HepG2 (cell line): Measurements from ENCODE around the gene CHKA. TPM values are rescaled to one million over a fixed set of nuclear protein-coding genes. Genes with fewer than 3 reads are reported as not detected.

ENCODE experiments used
- AHDC1 ChIP-seq: sonication (generic); formaldehyde crosslinking; IDR thresholded peaks from 2 replicates; pipeline ENCODE4 v1.5.1; 2020; ENCODE audit warnings: mild to moderate bottlenecking, missing genetic modification reagents, borderline replicate concordance
- ARNT ChIP-seq: fragments of 450-650 bp; IDR thresholded peaks from 2 replicates; pipeline ENCODE4 v1.6.1; 2017
- EHMT2 ChIP-seq: fragments of 200-600 bp; sonication (generic); IDR thresholded peaks from 2 replicates; pipeline ENCODE4 v1.7.0; 2017; ENCODE audit warnings: antibody characterized with exemption, low read depth, low read length, borderline replicate concordance
- FOSL1 ChIP-seq: sonication (generic); formaldehyde crosslinking; IDR thresholded peaks from 2 replicates; pipeline ENCODE4 v1.9.0; 2021; ENCODE audit warnings: missing genetic modification reagents, borderline replicate concordance
- FOXA3 ChIP-seq: IDR thresholded peaks from 2 replicates; pipeline ENCODE4 v1.6.1; 2016; ENCODE audit warnings: missing genetic modification reagents, missing compliant biosample characterization
- HINFP ChIP-seq: sonication (generic); formaldehyde crosslinking; IDR thresholded peaks from 2 replicates; pipeline ENCODE4 v1.4.0; 2020; ENCODE audit warnings: low read depth, mild to moderate bottlenecking, missing genetic modification reagents
- HIVEP1 ChIP-seq: sonication (generic); formaldehyde crosslinking; IDR thresholded peaks from 2 replicates; pipeline ENCODE4 v1.4.0; 2020; ENCODE audit warnings: mild to moderate bottlenecking, missing genetic modification reagents
- NFIB ChIP-seq: sonication (generic); formaldehyde crosslinking; IDR thresholded peaks from 2 replicates; pipeline ENCODE4 v1.9.0; 2021; ENCODE audit warnings: missing genetic modification reagents, mild to moderate bottlenecking, borderline replicate concordance
- NFYC ChIP-seq: IDR thresholded peaks from 2 replicates; pipeline ENCODE4 v1.6.1; 2016; ENCODE audit warnings: missing genetic modification reagents, missing compliant biosample characterization
- PAX8 ChIP-seq: sonication (generic); formaldehyde crosslinking; IDR thresholded peaks from 2 replicates; pipeline ENCODE4 v1.8.0; 2022; ENCODE audit warnings: mild to moderate bottlenecking, missing genetic modification reagents, borderline replicate concordance
- RARA ChIP-seq: IDR thresholded peaks from 2 replicates; pipeline ENCODE4 v1.6.1; 2016; ENCODE audit warnings: missing genetic modification reagents, missing compliant biosample characterization
- STAG1 ChIP-seq: sonication (generic); formaldehyde crosslinking; IDR thresholded peaks from 2 replicates; pipeline ENCODE4 v1.4.0; 2020; ENCODE audit warnings: missing genetic modification reagents
- TAF15 ChIP-seq: fragments of 200-400 bp; formaldehyde crosslinking; IDR thresholded peaks from one replicate; pipeline ENCODE4 v1.6.1; 2018; ENCODE audit warnings: mild to moderate bottlenecking, low read depth, low read length; ENCODE audit not compliant: poor library complexity, severe bottlenecking
- ZBTB14 ChIP-seq: sonication (generic); formaldehyde crosslinking; IDR thresholded peaks from 2 replicates; pipeline ENCODE4 v1.4.0; 2020; ENCODE audit warnings: missing genetic modification reagents
- ZFP36L2 ChIP-seq: sonication (generic); formaldehyde crosslinking; IDR thresholded peaks from 2 replicates; pipeline ENCODE4 v1.4.0; 2020; ENCODE audit warnings: missing genetic modification reagents
- ZIK1 ChIP-seq: sonication (generic); formaldehyde crosslinking; IDR thresholded peaks from 2 replicates; pipeline ENCODE4 v1.5.0; 2020; ENCODE audit warnings: mild to moderate bottlenecking, low read depth, missing genetic modification reagents, borderline replicate concordance
- ZNF20 ChIP-seq: sonication (generic); formaldehyde crosslinking; IDR thresholded peaks from 2 replicates; pipeline ENCODE4 v1.4.0; 2020; ENCODE audit warnings: mild to moderate bottlenecking, moderate library complexity, missing genetic modification reagents
- ZNF30 ChIP-seq: sonication (generic); formaldehyde crosslinking; IDR thresholded peaks from 2 replicates; pipeline ENCODE4 v1.5.0; 2020; ENCODE audit warnings: mild to moderate bottlenecking, missing genetic modification reagents
- ZNF430 ChIP-seq: sonication (generic); formaldehyde crosslinking; IDR thresholded peaks from 2 replicates; pipeline ENCODE4 v1.9.0; 2021; ENCODE audit warnings: mild to moderate bottlenecking, missing genetic modification reagents
- ZNF605 ChIP-seq: sonication (generic); formaldehyde crosslinking; IDR thresholded peaks from 2 replicates; pipeline ENCODE4 v1.8.0; 2022; ENCODE audit warnings: mild to moderate bottlenecking, missing genetic modification reagents
- ZNF615 ChIP-seq: sonication (generic); formaldehyde crosslinking; IDR thresholded peaks from 2 replicates; pipeline ENCODE4 v1.5.0; 2020; ENCODE audit warnings: mild to moderate bottlenecking, missing genetic modification reagents, borderline replicate concordance
- ZNF790 ChIP-seq: sonication (generic); formaldehyde crosslinking; IDR thresholded peaks from 2 replicates; pipeline ENCODE4 v1.8.0; 2022; ENCODE audit warnings: missing genetic modification reagents, mild to moderate bottlenecking, borderline replicate concordance
- polyA plus RNA-seq, 8 experiments: library from polyadenylated mRNA; depleted of rRNA in 3 of 8; stranded (reverse) in 7 of 8; unstranded in 1 of 8; fragments of >200 nt; fragmentation: Illumina TruSeq in 4 of 8; extraction: Trizol in 4 of 8; gene quantifications; 2 replicates each; pipeline versions ENCODE4 v1.2.1 to v1.2.3, GENCODE V29; 2011 to 2016; ENCODE audit warnings: low read depth in 4 of 8, missing spikeins in 1 of 8, mixed read lengths in 1 of 8; ENCODE audit not compliant: insufficient read depth in 1 of 8
- total RNA-seq, 5 experiments: library from RNA; depleted of rRNA; stranded (reverse); fragments of >200 nt; fragmentation: Illumina TruSeq; extraction: Trizol; gene quantifications; 2 replicates each; pipeline ENCODE4 v1.2.3, GENCODE V29; 2016; ENCODE audit warnings: low read depth in 1 of 5

Gene CHKA
- total and polyA plus RNA-seq, 2 of the 13 experiments (the other 11 are each of a cell fraction or from before 2014, with no cell fraction given): 71.6 to 92.7 TPM

- no peak for TF ChIP-seq HINFP (CRISPR knock-in tag)
- TF ChIP-seq ZNF430 (CRISPR knock-in tag): 0 out of 2 replicates have a peak, but pooled peaks have one; percentile 26
- 0 out of 2 replicates have a peak, but pooled peaks have one; percentile 15 for TF ChIP-seq STAG1 (CRISPR knock-in tag)
- 0 out of 2 replicates have a peak, but pooled peaks have one; percentile 25 for TF ChIP-seq ZIK1
- TF ChIP-seq ZBTB14 (CRISPR knock-in tag): no peak
- no peak for TF ChIP-seq EHMT2
- peak; percentile 82 for TF ChIP-seq ZNF605
- peak; percentile 77; the same call in 1 of the 2 replicates for TF ChIP-seq HIVEP1
- TF ChIP-seq NFIB (CRISPR knock-in tag): no peak
- TF ChIP-seq RARA (CRISPR knock-in tag): no peak; the same call in 1 of the 2 replicates
- TF ChIP-seq AHDC1 (CRISPR knock-in tag): 0 out of 2 replicates have a peak, but pooled peaks have one; percentile 24
- TF ChIP-seq FOXA3: peak; percentile 21; the same call in 1 of the 2 replicates
- peak; percentile 95 for TF ChIP-seq NFYC (CRISPR knock-in tag)
- no peak for TF ChIP-seq FOSL1 (CRISPR knock-in tag)
- TF ChIP-seq ZFP36L2 (CRISPR knock-in tag): no peak
- no peak for TF ChIP-seq ZNF20 (CRISPR knock-in tag)
- TF ChIP-seq ARNT: no peak
- TF ChIP-seq ZNF615 (CRISPR knock-in tag): 0 out of 2 replicates have a peak, but pooled peaks have one; percentile 30
- peak; percentile 85 for TF ChIP-seq ZNF30 (CRISPR knock-in tag)
- TF ChIP-seq ZNF790 (CRISPR knock-in tag): no peak
- TF ChIP-seq PAX8 (CRISPR knock-in tag): no peak
- TF ChIP-seq TAF15: no peak
These were observed 90.7 kb downstream of the CHKA start, which contains the start of gene NDUFS8 (continued) for GRCh38 chr11:68030318-68031143.
